Fibroblast of villous mesenchyme (primary cell): ENCODE results near the gene LCN10. TPM values are rescaled to one million over a fixed set of nuclear protein-coding genes. Genes with fewer than 3 reads are reported as not detected.
"Not testable (repeated sequence)": the region's sequence is repeated elsewhere in the genome, so short reads cannot be mapped to it uniquely, and the experiment has no call there.

Experiments used
- DNase-seq: peaks from one replicate; pipeline ENCODE4 v3.0.0-alpha.2; 2010; ENCODE audit warnings: low read depth
- H3K4me3 ChIP-seq: 2 replicates; pipeline ENCODE4 v1.5.1; 2011; ENCODE audit warnings: low read depth, mild to moderate bottlenecking, low read length
- total RNA-seq: library from RNA; depleted of rRNA; stranded (reverse); fragments of >200 nt; gene quantifications from 2 replicates; pipeline ENCODE4 v1.2.3, GENCODE V29; 2012
- TF ChIP-seq, protein P1 (sequence below): IDR thresholded peaks from 2 replicates; pipeline ENCODE4 v1.5.1; 2012; ENCODE audit warnings: low read depth, mild to moderate bottlenecking, low read length; ENCODE audit not compliant: insufficient read depth

Gene LCN10
- total RNA-seq, 1 donor = under 0.01 TPM

DNA sequence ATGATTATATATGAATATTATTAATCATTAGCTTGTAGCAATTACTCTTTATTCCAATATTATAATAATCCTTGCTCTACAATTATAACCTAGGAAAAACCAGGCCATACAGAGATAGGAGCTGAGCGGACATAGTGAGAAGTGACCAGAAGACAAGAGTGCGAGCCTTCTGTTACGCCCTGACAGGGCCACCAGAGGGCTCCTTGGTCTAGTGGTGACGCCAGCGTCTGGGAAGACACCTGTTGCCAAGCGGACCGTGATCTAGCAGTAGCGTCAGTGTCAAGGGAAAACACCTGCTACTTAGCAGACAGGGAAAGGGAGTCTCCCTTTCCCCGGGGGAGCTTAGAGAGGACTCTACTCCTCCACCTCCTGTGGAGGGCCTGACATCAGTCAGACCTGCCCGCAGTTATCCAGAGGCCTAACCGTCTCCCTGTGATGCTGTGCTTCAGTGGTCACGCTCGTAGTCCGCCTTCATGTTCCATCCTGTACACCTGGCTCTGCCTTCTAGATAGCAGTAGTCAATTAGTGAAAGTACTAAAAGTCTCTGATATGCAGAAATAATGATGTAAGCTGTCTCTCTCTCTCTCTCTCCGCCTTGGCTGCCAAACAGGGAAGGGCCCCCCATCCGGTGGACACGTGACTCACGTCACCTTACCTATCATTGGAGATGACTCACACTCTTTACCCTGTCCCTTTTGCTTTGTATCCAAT, 23.8 kb upstream of the LCN10 start:
- TF ChIP-seq, protein P1, sequence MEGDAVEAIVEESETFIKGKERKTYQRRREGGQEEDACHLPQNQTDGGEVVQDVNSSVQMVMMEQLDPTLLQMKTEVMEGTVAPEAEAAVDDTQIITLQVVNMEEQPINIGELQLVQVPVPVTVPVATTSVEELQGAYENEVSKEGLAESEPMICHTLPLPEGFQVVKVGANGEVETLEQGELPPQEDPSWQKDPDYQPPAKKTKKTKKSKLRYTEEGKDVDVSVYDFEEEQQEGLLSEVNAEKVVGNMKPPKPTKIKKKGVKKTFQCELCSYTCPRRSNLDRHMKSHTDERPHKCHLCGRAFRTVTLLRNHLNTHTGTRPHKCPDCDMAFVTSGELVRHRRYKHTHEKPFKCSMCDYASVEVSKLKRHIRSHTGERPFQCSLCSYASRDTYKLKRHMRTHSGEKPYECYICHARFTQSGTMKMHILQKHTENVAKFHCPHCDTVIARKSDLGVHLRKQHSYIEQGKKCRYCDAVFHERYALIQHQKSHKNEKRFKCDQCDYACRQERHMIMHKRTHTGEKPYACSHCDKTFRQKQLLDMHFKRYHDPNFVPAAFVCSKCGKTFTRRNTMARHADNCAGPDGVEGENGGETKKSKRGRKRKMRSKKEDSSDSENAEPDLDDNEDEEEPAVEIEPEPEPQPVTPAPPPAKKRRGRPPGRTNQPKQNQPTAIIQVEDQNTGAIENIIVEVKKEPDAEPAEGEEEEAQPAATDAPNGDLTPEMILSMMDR = peak; percentile 49
- DNase-seq = peak; percentile 51

DNA sequence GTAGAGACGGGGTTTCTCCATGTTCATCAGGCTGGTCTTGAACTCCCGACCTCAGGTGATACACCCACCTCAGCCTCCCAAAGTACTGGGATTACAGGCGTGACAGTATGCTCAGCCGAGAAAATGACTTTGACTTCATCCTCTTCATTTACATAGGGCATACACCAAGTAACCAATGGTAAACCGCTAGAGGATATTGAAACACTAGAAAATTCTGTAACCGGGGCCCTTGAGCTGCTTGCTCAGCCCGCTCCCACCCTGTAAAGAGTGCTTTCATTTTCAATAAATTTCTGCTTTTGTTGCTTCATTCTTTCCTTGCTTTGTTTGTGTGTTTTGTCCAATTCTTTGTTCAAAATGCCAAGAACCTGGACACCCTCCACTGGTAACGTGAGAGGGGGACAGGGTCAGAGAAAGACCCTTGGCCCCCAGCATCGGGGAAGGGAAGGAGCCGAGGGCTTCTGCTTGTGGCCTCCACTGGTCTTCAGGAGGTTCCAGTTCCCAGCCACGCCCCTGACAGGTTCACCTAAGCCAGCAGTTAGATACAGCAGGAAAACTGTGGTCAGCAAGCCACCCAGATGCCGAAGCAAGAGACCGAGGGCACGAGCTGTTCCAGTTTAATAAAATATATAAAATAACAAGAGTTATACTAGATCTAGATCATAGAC, 23.1 kb upstream of the LCN10 start:
- H3K4me3 ChIP-seq, DNase-seq: not testable (repeated sequence)

More for the DNA sequence above, 23.8 kb upstream of the LCN10 start:
- H3K4me3 ChIP-seq = not testable (repeated sequence)

DNA sequence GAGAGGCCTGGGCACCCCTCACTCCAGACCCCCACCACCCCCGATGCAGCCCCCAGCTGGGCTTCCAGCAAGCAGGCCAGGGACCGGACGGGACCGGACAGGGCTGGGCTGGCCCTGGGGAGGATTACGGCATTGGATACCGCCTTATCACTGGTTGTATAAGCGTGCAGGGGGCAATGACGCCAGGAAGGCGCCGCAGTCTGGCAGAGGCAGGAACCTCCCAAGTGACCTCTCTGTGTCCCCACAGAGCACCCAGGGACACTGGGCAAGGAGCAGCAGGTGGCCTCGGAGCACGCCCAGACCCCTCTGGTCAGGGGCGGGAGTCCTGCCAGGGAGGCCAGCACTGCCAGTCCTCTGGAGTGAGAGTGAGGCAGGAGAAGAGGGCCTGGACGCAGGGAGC, 22.3 kb upstream of the LCN10 start:
- H3K4me3 ChIP-seq = no peak overlapping the region
- DNase-seq = no peak
- TF ChIP-seq, protein P1 = no peak

DNA sequence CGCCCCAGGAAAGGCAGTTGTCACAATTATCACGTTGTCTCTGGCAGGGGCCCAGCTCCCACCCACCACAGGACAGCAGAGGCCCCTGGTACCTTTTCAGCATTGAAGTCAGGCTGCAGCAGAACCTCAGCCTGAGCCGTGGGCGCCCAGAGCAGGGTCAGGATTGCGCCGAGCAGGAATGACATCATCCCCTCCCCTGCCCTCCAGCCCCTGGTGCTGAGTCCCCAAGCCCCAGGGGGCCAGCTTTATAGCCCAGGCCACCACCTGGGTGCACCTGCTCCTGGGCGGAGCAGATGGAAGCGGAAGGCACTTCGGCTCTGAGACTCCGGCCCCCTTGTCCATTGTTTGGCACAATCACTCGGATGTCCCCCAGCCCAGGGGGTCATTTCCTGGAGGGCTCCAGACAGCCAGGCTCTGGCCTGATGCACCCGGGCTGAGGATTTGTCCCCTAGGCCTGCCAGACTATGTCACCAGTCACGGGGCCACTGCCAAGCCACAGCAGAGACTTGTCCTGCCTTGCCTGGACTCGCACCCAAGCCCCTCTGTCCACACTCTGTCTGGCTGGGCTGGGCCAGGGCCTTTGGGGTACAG, 21.7 kb upstream of the LCN10 start, which contains the start of gene LCN15:
Gene LCN15, minus strand, starts transcription at position 218 of the 591 bp plus-strand sequence. Its CDS starts 30 bp downstream, at position 188.
- TF ChIP-seq, protein P1 = no peak
- no peak for DNase-seq

DNA sequence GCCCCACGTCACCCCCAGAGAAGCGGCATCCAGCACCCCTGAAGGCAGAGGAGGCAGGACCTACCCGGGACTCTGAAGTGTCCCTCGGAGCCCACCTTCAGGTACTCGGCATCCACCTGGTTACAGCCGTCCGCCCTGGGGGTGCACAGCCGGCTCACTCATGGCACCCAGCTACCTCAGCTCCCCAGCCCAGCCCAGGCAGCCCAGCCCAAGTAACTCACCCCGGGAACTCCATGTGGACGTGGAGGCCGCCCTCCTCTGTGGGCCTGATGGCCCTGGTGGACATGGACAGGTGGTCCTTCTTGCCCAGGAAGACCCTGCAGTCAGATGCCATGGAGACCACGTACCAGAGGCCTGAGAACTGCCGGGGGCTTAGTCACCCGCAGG, 20.9 kb upstream of the LCN10 start:
- DNase-seq = no peak
- TF ChIP-seq, protein P1 = no peak

More for the DNA sequence above, 21.7 kb upstream of the LCN10 start, which contains the start of gene LCN15:
- no peak within 1 kb of the TSS for H3K4me3 ChIP-seq

DNA sequence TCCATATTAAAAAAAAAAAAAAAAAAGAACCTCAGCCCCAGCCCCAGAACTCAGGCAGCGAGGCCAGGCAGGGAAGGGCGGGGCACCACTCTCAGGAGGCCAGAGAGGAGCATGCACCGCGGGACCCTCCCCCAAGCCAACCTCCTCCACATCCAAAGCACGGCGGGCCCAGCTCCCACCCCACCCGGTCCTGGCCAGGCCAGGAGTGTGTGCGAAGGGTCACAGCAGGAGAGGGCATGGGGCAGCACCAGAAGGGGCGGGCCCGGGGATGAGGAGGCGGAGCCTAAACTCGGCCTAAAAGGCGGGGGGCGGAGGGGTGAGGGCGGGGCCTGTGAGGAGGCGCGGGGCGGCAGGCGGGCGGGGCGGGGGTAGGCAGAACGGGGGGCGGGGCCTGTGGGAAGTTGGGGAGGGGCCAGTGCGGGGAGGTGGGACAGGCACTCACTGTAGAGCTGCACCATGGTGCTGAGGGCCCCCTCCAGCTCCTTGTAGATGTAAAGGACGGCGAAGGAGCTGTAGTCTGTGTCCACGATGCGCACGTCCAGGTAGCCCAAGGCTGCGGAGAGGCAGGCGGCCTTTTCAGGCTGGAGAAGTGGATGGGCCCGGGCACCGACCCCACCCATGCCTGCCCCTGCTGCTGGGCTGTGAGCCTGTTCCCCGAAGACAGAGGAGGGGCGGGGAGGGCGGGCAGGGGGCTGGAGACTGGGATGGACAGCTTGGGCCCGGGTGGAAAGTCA, 20.3 kb upstream of the LCN10 start:
- no peak for DNase-seq
- no peak overlapping the region for H3K4me3 ChIP-seq
- TF ChIP-seq, protein P1 = no peak

More for the DNA sequence above, 20.9 kb upstream of the LCN10 start:
- H3K4me3 ChIP-seq = no peak overlapping the region
